Astrocyte of the spinal cord (primary cell): ENCODE results near the gene CDKL5.

ENCODE experiments used
- DNase-seq: peaks from one replicate; pipeline ENCODE4 v3.0.0; 2011; ENCODE audit warnings: low read depth, low spot score
- H3K4me3 ChIP-seq: 2 replicates; pipeline ENCODE4 v1.5.1; 2011; ENCODE audit warnings: low read depth, mild to moderate bottlenecking, low read length, moderate library complexity
- CTCF ChIP-seq: IDR thresholded peaks from 2 replicates; pipeline ENCODE4 v1.5.1; 2012; ENCODE audit warnings: low read depth, mild to moderate bottlenecking, low read length, inconsistent platforms
- in situ Hi-C: cut with HindIII; loops from 2 replicates; pipeline ENCODE4 v1.10.0; 2017; ENCODE audit warnings: low sequenced_read_pairs

The CDKL5 gene

GRCh38 chrX:18448416-18448815 lies 23.0 kb downstream of the CDKL5 start:
- in situ Hi-C loops, result no loop called here
- DNase-seq, result peak; percentile 26
- H3K4me3 ChIP-seq, result no peak overlapping the region
- TF ChIP-seq CTCF, result no peak

GRCh38 chrX:18449236-18449635 lies 23.8 kb downstream of the CDKL5 start:
- no peak for DNase-seq
- H3K4me3 ChIP-seq, result no peak overlapping the region
- TF ChIP-seq CTCF, result no peak
- in situ Hi-C loops, result no loop called here

GRCh38 chrX:18455384-18455783 lies 30.0 kb downstream of the CDKL5 start:
- in situ Hi-C loops, result no loop called here
- DNase-seq, result no peak
- TF ChIP-seq CTCF, result no peak
- H3K4me3 ChIP-seq, result no peak overlapping the region

- H3K4me3 ChIP-seq, result no peak overlapping the region
- DNase-seq, result no peak
- in situ Hi-C loops, result no loop called here
- TF ChIP-seq CTCF, result no peak
Observed at GRCh38 chrX:18457000-18457399, 31.6 kb downstream of the CDKL5 start.

GRCh38 chrX:18461431-18461830 lies 36.0 kb downstream of the CDKL5 start:
- DNase-seq, result no peak
- in situ Hi-C loops, result no loop called here
- no peak for TF ChIP-seq CTCF
- H3K4me3 ChIP-seq, result no peak overlapping the region

- H3K4me3 ChIP-seq, result no peak overlapping the region
- no peak for TF ChIP-seq CTCF
- in situ Hi-C loops, result no loop called here
- no peak for DNase-seq
Observed at GRCh38 chrX:18464499-18464898, 39.1 kb downstream of the CDKL5 start.

GRCh38 chrX:18465051-18465450 lies 39.6 kb downstream of the CDKL5 start:
- in situ Hi-C loops, result no loop called here
- TF ChIP-seq CTCF, result no peak
- DNase-seq, result no peak
- no peak overlapping the region for H3K4me3 ChIP-seq
